Amniotic epithelial cell (primary cell): ENCODE measurements around the gene FARSA.
"Not testable (repeated sequence)": the region's sequence is repeated elsewhere in the genome, so short reads cannot be mapped to it uniquely, and the experiment has no call there.

Source experiments
- DNase-seq: peaks from one replicate; pipeline ENCODE4 v3.0.0-alpha.2; 2010; ENCODE audit warnings: low read depth

The FARSA gene

DNA sequence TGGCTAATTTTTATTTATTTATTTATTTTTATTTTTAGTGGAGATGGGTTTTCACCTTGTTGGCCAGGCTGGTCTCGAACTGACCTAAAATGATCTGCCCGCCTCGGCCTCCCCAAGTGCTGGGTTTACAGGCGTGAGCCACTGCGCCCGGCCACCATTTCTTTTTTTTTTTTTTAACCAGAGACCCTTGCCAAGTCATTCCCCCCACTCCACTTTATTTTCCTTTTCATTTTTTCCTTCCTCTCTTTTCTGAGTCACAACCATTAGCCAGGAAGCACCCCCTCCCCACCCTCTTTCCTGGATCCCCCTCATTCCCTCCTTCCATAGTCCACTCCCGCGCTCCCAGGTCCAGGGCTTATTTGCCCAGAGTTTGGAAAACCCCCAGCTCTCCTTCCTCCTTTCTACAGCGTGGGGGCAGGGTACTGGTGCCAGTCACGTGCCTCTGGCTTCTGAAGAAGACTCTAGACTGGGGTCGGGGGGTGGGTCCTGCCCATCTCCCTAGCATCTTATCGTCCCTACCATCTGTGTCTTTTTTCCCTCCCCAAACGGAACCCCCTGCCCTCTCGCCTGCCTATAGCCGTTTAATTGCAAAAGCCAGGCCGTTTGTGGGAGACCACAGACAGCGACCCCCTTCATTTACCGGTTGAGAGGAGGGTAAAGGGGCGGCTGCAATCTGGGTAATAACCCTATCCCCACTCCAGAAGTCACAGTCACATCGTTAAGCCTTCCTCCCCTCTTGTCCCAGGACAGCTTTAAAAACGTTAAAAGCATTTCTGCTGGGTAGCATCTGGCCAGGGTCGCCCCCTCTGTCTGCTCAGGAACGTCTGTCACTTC is 3.8 kb upstream of the FARSA start:
- DNase-seq = no peak

GRCh38 chr19:12936582-12936981 is 3.1 kb upstream of the FARSA start:
- DNase-seq = no peak

GRCh38 chr19:12935071-12935470 is 1.6 kb upstream of the FARSA start:
- no peak for DNase-seq

DNA sequence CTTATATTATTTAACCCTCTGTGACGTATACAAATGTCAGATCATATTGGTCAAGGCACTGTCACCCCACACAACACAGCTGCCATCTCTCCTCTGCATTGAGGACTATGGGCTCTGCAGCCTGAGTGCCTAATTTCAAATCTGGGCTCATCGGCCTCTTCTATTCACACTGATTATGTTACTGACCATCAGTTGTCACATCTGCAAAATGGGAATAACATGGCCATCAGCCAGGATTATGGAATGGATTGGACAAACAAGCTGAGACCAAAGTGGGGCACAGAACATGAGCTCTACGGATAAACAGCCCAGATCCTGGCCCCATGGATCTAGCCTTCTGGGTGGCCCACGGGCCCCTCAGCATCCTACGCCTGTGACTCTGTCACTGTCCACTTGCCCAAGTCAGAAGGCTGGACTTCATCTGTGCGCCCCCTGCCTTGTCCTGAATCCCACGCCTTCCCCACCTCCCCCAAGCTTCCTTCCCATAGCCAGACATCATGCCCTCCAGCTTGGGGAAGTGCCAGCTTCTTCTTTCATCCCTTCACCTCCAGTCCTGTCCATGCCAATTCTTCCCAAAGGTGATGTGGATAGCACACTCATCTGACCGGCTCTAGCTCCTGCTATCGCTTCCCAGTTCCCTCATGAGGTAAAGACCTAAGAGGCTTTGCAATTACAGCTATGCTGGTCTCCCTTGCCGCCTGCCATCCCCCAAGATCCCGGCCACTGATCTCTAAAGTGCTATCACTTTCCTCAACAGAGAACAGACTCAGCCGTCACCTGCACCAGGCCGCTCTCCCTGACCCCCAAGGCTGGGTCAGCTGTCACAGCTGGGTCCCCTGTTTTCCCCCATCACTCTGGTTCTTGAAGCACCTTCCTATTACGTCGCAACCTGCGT is 872 bp downstream of the FARSA start:
- no peak for DNase-seq

GRCh38 chr19:12930002-12930645 is 3.4 kb downstream of the FARSA start:
- DNase-seq = no peak

DNA sequence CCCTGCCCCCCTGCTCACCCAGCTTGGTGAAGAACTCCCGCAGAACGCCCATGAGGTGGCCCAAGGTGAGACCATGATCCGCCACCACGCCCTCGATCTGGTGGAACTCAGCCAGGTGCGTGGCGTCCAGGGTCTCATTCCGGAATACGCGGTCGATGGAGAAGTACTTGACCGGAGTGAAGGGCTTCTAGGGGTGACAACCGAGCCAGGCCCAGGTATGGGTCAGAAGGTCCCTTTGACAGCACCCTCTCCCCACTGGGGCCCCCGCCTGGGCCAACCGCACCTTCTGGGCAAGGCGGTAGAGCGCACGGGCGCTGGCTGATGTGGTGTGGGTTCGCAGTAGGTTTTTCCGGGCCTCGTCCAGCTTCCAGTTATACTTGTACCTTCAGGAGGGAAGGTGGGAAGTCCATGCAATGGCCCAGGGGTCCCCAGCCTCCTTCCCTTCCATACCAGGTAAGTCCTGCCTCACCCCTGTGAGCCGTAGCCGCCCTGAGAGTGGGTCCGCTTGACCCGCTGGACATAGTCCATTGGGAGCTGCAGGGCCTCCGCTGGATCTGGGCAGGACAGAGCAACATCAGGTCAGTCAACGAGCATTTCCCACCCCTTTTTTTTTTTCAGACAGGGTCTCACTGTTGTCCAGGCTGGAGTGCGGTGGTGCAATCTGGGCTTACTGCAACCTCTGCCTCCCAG is 8.7 kb downstream of the FARSA start:
- DNase-seq = no peak

- DNase-seq = no peak
Measured at GRCh38 chr19:12922959-12923358, 10.6 kb downstream of the FARSA start.

DNA sequence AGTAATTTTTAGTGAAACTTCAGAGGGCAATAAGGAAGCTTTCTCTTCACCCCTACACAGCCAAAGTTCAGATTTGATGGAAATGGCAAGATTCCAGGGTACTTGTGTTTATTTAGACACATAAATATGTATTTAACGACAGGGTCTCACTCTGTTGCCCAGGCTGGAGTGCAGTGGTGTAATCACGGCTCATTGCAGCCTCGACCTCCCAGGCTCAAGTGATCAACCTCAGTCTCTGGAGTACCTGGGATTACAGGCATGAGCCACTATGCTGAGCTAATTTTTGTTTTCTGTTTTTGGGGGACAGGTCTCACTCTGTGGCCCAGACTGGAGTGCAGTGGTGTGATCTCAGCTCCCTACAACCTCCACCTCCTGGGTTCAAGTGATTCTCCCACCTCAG is 12.5 kb downstream of the FARSA start:
- no peak for DNase-seq

DNA sequence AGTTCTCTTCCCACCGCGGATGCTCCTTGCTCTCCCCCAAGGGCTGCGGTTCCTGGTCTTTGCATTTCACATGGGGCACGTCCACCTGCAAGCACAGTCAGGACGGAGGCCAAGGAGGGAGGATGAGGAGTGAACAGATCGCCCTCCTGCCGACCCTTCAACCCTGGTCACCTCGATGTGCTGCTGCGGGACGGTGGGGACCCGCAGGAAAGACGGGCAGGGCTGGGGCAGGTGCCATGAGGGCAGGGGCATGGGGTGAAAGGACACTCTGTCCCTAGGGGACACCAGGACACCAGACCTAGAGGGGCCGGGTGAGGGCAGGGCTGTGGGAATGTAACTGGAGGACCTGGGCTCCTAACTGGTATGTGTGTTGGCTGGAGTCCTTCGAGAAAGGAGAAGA is 15.3 kb downstream of the FARSA start:
- DNase-seq = no peak

GRCh38 chr19:12915860-12916259 is 17.7 kb downstream of the FARSA start:
- not testable (repeated sequence) for DNase-seq

GRCh38 chr19:12913851-12914690 is 19.4 kb downstream of the FARSA start:
- no peak for DNase-seq

GRCh38 chr19:12913011-12913561 is 20.4 kb downstream of the FARSA start:
- peak; percentile 39 for DNase-seq

DNA sequence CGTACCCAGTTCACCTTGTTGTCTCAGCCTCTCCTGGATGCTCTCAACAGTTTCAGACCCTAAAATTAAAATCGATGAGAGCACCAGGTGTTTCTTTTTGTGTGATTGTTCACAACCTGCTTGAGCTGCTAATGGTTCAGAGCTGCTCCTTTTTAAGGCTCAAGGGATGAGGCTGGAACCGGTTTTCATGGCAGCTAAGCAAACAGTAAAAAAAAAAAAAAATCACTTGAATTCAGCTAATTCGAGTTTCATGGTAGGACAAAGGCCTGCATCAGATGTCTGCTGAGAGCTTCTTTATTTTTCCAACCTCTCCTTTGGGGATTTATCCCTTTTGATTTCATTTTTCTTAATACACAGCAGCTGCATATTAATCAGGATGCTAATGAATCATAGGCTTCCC is 20.9 kb downstream of the FARSA start:
- no peak for DNase-seq

DNA sequence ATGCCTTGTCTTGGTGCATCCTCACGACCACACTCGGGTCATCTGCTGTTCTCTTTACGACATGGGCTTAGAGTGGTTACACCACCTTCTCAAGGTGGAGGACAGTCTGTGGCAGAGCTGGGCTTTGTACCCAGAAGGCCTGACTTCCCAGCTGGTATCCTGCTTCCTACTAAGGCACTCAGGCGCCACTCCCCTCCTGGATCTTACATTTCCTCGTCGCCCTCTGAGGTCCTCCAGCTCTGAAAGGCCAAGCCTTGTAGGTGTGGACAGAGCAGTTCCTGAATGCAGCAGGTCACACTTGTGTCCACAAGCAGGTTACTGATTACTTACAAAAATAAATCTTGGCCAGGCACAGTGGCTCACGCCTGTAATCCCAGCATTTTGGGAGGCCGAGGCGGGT is 26.3 kb downstream of the FARSA start:
- no peak for DNase-seq

DNA sequence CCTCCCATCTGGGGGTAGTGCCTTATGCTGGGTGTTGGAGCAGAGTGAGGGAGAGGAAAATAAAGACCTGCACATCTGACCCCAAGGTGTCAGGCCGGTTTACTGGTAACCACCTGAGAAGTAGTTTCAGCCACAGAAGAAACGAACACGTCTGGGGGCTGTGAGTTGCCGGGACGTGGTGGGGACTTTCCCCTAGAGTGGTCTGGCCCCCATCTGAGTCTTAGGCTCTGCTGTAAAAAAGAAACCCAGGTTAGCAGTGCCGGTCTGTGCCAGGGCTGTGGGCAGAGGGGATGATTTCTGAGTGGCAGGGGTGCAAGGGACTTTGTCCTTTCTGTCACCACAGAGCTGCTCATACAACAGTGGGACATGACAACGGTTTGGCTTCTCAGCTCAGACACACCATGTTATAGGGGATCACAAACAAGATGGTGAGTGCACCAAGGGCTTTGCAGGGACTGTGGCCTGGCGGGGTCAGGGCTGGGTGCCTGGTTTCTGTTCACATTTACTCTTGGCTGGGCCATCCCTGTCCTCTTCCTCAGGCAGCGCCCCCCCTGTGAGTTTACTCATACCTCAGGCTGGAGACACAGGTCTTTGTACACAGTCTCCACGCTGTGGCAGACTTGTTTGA is 33.5 kb downstream of the FARSA start:
- DNase-seq = no peak

GRCh38 chr19:12896460-12896859 is 37.1 kb downstream of the FARSA start:
- no peak for DNase-seq

- no peak for DNase-seq
Measured at GRCh38 chr19:12893582-12893981, 39.9 kb downstream of the FARSA start.

DNA sequence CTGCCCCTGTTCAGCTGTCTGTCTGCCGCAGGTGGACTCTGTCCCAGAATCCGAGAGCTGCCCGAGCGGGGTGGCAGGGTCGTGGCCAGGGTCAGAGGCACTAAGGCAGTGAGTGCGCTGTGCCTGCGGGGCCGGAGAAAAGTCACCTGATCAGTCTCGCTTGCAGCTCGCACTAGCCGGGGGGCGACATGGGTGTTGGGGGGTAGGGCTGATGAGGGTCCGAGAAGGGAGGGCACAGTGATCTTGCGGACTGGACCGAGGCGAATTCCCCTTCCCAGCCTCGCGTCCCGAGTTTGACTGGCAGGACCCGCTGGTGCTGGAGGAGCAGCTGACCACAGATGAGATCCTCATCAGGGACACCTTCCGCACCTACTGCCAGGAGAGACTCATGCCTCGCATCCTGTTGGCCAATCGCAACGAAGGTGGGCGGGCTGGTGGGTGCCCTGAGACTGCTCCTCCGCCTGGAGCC is 41.9 kb downstream of the FARSA start:
- DNase-seq = no peak

GRCh38 chr19:12890787-12891552 is 42.5 kb downstream of the FARSA start, which contains the start of gene GCDH:
GCDH (plus strand) TSS chr19:12891160; CDS start chr19:12891305, 145 bp downstream.
- peak; percentile 99 for DNase-seq
